IMR-90 (cell line): ENCODE measurements around the gene C3orf18. TPM values are rescaled to one million over a fixed set of nuclear protein-coding genes. Genes with fewer than 3 reads are reported as not detected.

Source experiments
- ATAC-seq: fragments of 200-7000 bp; cut with Tn5 transposase; 2 replicates; pipeline ENCODE4 v1.9.1; 2020; ENCODE audit warnings: low read depth, mild to moderate bottlenecking, moderate library complexity
- BruUV-seq: library from RNA; stranded (reverse); fragments of 400-500 nt; replicated peaks from 2 replicates; lab custom pipeline; 2021; lab: Mats Ljungman, UMichigan
- CTCF ChIA-PET: fragments of 300-600 bp; formaldehyde crosslinking; extraction: SDS; loops from one replicate; lab custom pipeline; 2021; ENCODE audit warnings: antibody characterized with exemption; lab: Yijun Ruan, JAX
- POLR2A ChIA-PET: fragments of 300-600 bp; sonication (Branson Sonifier 250); formaldehyde crosslinking; loops from one replicate; lab custom pipeline; 2022; ENCODE audit warnings: antibody characterized with exemption; ENCODE audit not compliant: unreplicated experiment; lab: Charles Lee
- DNase-seq: peaks from one replicate; pipeline ENCODE4 v3.0.0; 2013
- H2AFZ ChIP-seq: replicated peaks from 2 replicates; pipeline ENCODE3; 2013; ENCODE audit warnings: low read length, mild to moderate bottlenecking; ENCODE audit not compliant: poor library complexity
- H2AK5ac ChIP-seq: 2 replicates; pipeline ENCODE4 v1.6.1; 2013; ENCODE audit warnings: low read depth, low read length, inconsistent platforms
- H2AK9ac ChIP-seq: replicated peaks from 2 replicates; pipeline ENCODE3; 2013; ENCODE audit warnings: mild to moderate bottlenecking, low read depth, low read length, moderate library complexity; ENCODE audit not compliant: poor library complexity
- H2BK120ac ChIP-seq: 2 replicates; pipeline ENCODE4 v1.6.1; 2013; ENCODE audit warnings: low read depth, low read length, inconsistent platforms
- H2BK15ac ChIP-seq: 3 replicates; pipeline ENCODE4 v1.6.1; 2013; ENCODE audit warnings: low read depth, low read length, inconsistent platforms
- H2BK20ac ChIP-seq: 2 replicates; pipeline ENCODE4 v1.6.1; 2013; ENCODE audit warnings: low read depth, mild to moderate bottlenecking, inconsistent platforms, low read length, moderate library complexity
- H2BK5ac ChIP-seq: 2 replicates; pipeline ENCODE4 v1.6.1; 2013; ENCODE audit warnings: mild to moderate bottlenecking, low read depth, low read length, inconsistent platforms; ENCODE audit not compliant: poor library complexity, severe bottlenecking
- H3K14ac ChIP-seq: replicated peaks from 2 replicates; pipeline ENCODE4 v1.6.1; 2013; ENCODE audit warnings: low read depth, low read length, inconsistent platforms
- H3K18ac ChIP-seq: 2 replicates; pipeline ENCODE4 v1.6.1; 2013; ENCODE audit warnings: low read depth, low read length, control low read depth
- H3K23ac ChIP-seq: 2 replicates; pipeline ENCODE4 v1.6.1; 2013; ENCODE audit warnings: low read depth, low read length, inconsistent platforms
- H3K27ac ChIP-seq: 2 replicates; pipeline ENCODE4 v1.5.1; 2013; ENCODE audit warnings: mild to moderate bottlenecking, control low read depth, low read length; ENCODE audit not compliant: insufficient read depth
- H3K27me3 ChIP-seq: 2 replicates; pipeline ENCODE4 v1.6.1; 2013; ENCODE audit warnings: low read length; ENCODE audit not compliant: control insufficient read depth, insufficient read depth
- H3K36me3 ChIP-seq: 2 replicates; pipeline ENCODE4 v1.6.1; 2013; ENCODE audit warnings: low read length, mixed read lengths; ENCODE audit not compliant: control insufficient read depth, insufficient read depth
- H3K4ac ChIP-seq: 2 replicates; pipeline ENCODE4 v1.6.1; 2013; ENCODE audit warnings: low read depth, low read length, inconsistent platforms
- H3K4me1 ChIP-seq: 2 replicates; pipeline ENCODE4 v1.6.1; 2013; ENCODE audit warnings: low read length, mixed read lengths; ENCODE audit not compliant: control insufficient read depth, insufficient read depth
- H3K4me2 ChIP-seq: 2 replicates; pipeline ENCODE4 v1.6.1; 2013; ENCODE audit warnings: low read depth, mild to moderate bottlenecking, control low read depth, low read length, moderate library complexity
- H3K4me3 ChIP-seq: 2 replicates; pipeline ENCODE4 v1.5.1; 2013; ENCODE audit warnings: low read depth, mild to moderate bottlenecking, control low read depth, low read length, moderate library complexity; ENCODE audit not compliant: insufficient read depth
- H3K56ac ChIP-seq: 2 replicates; pipeline ENCODE4 v1.6.1; 2013; ENCODE audit warnings: low read length, inconsistent platforms; ENCODE audit not compliant: insufficient read depth; ENCODE audit errors: extremely low read depth
- H3K79me1 ChIP-seq, 2 experiments: 2 replicates each; pipeline ENCODE4 v1.6.1; 2013; ENCODE audit warnings: low read length in 2 of 2, inconsistent platforms in 1 of 2, low read depth in 1 of 2
- H3K9ac ChIP-seq: 2 replicates; pipeline ENCODE4 v1.6.1; 2013; ENCODE audit warnings: low read depth, low read length, control low read depth
- H3K9me1 ChIP-seq: 2 replicates; pipeline ENCODE4 v1.6.1; 2013; ENCODE audit warnings: low read length, inconsistent platforms; ENCODE audit not compliant: insufficient read depth
- H3K9me3 ChIP-seq: 2 replicates; pipeline ENCODE4 v1.6.1; 2013; ENCODE audit warnings: low read length; ENCODE audit not compliant: control insufficient read depth, insufficient read depth
- H4K20me1 ChIP-seq: 2 replicates; pipeline ENCODE4 v1.6.1; 2013; ENCODE audit warnings: low read length, inconsistent platforms; ENCODE audit not compliant: insufficient read depth
- H4K5ac ChIP-seq: 2 replicates; pipeline ENCODE4 v1.6.1; 2013; ENCODE audit warnings: mild to moderate bottlenecking, low read depth, low read length, control low read depth
- H4K8ac ChIP-seq, 2 experiments: 2 replicates each; pipeline ENCODE4 v1.6.1; 2013; ENCODE audit warnings: low read depth in 2 of 2, low read length in 2 of 2, control low read depth in 1 of 2, inconsistent platforms in 1 of 2
- H4K91ac ChIP-seq: 2 replicates; pipeline ENCODE4 v1.6.1; 2013; ENCODE audit warnings: low read depth, low read length, inconsistent platforms; ENCODE audit not compliant: insufficient read depth
- NFE2L2 ChIP-seq: fragments of 150-350 bp; IDR thresholded peaks from 2 replicates; pipeline ENCODE4 v1.6.1; 2016; ENCODE audit warnings: low read depth, mild to moderate bottlenecking, low read length
- RAD21 ChIP-seq: IDR thresholded peaks from 2 replicates; pipeline ENCODE4 v1.6.1; 2012; ENCODE audit warnings: low read length, improper control_type of control experiment
- RCOR1 ChIP-seq: IDR thresholded peaks from 2 replicates; pipeline ENCODE4 v1.6.1; 2012; ENCODE audit warnings: mild to moderate bottlenecking, low read length, improper control_type of control experiment; ENCODE audit not compliant: insufficient replicate concordance
- SMC3 ChIP-seq: fragments of 150-350 bp; IDR thresholded peaks from 2 replicates; pipeline ENCODE4 v1.6.1; 2016; ENCODE audit warnings: low read depth, mild to moderate bottlenecking, antibody characterized with exemption, low read length, moderate library complexity
- WGBS, 2 experiments: methylation state at CpG; one replicate each; pipeline versions ENCODE4 v1.1.5 to v1.1.7; 2013; ENCODE audit warnings: missing lambda C conversion rate in 2 of 2; ENCODE audit not compliant: insufficient read length in 1 of 2; ENCODE audit errors: extremely low coverage in 2 of 2; 5-methylcytosine and 5-hydroxymethylcytosine counted together
- dilution Hi-C: fragments of 300-500 bp; cut with HindIII; formaldehyde crosslinking; loops from one replicate; pipeline ENCODE4 v1.14.3; 2018; ENCODE audit warnings: low sequenced_read_pairs; ENCODE audit not compliant: unreplicated experiment
- in situ Hi-C: fragments of 300-500 bp; cut with MboI; formaldehyde crosslinking; loops from 3 replicates; pipeline ENCODE4 v1.14.3; 2019; ENCODE audit warnings: low sequenced_read_pairs, inconsistent platforms, mixed read lengths
- intact Hi-C: fragments of 100-400 bp; cut with micrococcal nuclease; formaldehyde crosslinking; loops from 2 replicates; pipeline ENCODE4 v1.10.0; 2022
- polyA plus RNA-seq, 3 experiments: library from polyadenylated mRNA; depleted of rRNA; stranded (reverse); fragments of >200 nt; gene quantifications; 2 replicates each; pipeline ENCODE4 v1.2.3, GENCODE V29; 2012; ENCODE audit warnings: low replicate concordance in 1 of 3
- total RNA-seq: library from RNA; depleted of rRNA; stranded (reverse); fragments of >200 nt; gene quantifications from 2 replicates; pipeline ENCODE4 v1.2.3, GENCODE V29; 2012
- TF ChIP-seq, protein P1 (sequence below): fragments of 150-350 bp; IDR thresholded peaks from 2 replicates; pipeline ENCODE4 v1.6.1; 2016; ENCODE audit warnings: low read depth, mild to moderate bottlenecking, low read length, moderate library complexity, borderline replicate concordance

Gene C3orf18
- total and polyA plus RNA-seq, 2 of the 4 experiments (the other 2 are of a cell fraction), result 6.8 to 10.6 TPM

DNA sequence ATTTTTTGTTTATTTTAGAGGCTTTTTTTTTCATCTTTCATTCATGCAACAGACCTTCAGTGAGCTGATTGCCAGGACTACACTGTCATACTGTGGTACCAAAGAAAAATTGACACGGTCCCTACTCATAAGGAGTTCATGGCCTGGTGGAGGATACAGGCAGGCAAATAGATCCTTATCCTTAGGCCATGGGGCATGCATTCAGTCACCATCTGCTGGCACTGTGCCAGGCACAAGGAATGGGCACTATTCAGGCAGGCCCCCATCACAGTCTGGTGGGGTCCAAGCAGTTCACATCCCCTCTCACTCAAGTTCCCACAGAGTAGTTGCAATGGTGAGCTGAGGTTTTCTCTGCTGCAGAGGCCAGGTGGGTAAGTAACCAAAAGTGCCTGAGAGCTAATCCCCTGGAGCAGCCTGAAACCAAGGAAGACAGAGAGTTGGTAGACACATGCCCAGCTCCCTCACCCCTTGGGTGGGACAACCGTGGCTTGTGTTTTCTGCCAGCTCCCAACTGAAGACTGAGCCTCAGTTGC is 26.8 kb upstream of the C3orf18 start:
- POLR2A ChIA-PET, result interaction anchor here (0.6 kb wide), 1 partner anchor 23 kb away, joined by 3 read pairs; the partner anchor contains the start of gene MAPKAPK3
- Histone ChIP-seq H3K27ac (no peak overlapping the region), H3K4ac (no peak overlapping the region), H2BK15ac (no peak overlapping the region), H3K9me1 (0 out of 2 replicates have a peak, but pooled peaks cover 6% of the 10 kb centered on the region), H4K8ac (no peak overlapping the region), H2BK120ac (no peak overlapping the region), H3K79me1 (no peaks in the 10 kb centered on the region), H2AK9ac (no peak overlapping the region), H2AFZ (no peak overlapping the region), H2BK20ac (no peak overlapping the region), H3K4me2 (no peak overlapping the region), H3K4me1 (no peaks in the 10 kb centered on the region; the same call in 1 of the 2 replicates), H4K20me1 (no peaks in the 10 kb centered on the region), H4K5ac (no peak overlapping the region), H3K9ac (no peak overlapping the region), H3K18ac (no peak overlapping the region), H2BK5ac (no peak overlapping the region), H3K14ac (no peak overlapping the region), H3K36me3 (no peaks in the 10 kb centered on the region), H3K4me3 (no peak overlapping the region), H2AK5ac (no peak overlapping the region), H3K56ac (no peak overlapping the region), H3K9me3 (no peaks in the 10 kb centered on the region), H3K27me3 (no peaks in the 10 kb centered on the region), H3K23ac (no peak overlapping the region), H4K91ac (no peak overlapping the region)
- dilution Hi-C loops, result no loop called here
- WGBS, 2 experiments, result no CpG with 5 or more reads among the region's 2 CpGs
- intact Hi-C loops, result no loop called here
- DNase-seq (no peak), ATAC-seq (no peak)
- TF ChIP-seq, protein P1, sequence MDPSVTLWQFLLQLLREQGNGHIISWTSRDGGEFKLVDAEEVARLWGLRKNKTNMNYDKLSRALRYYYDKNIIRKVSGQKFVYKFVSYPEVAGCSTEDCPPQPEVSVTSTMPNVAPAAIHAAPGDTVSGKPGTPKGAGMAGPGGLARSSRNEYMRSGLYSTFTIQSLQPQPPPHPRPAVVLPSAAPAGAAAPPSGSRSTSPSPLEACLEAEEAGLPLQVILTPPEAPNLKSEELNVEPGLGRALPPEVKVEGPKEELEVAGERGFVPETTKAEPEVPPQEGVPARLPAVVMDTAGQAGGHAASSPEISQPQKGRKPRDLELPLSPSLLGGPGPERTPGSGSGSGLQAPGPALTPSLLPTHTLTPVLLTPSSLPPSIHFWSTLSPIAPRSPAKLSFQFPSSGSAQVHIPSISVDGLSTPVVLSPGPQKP, result no peak
- TF ChIP-seq SMC3, result no peak
- TF ChIP-seq RCOR1, result no peak
- no peak for TF ChIP-seq RAD21
- no peak for TF ChIP-seq NFE2L2
- CTCF ChIA-PET, result interaction anchor here (1.2 kb wide), 1 partner anchor 48 kb away, joined by 4 read pairs; no protein-coding TSS in a partner anchor
- in situ Hi-C loops, result no loop called here
- BruUV-seq, result no TSS peak
